HG02852 (cell line): ENCODE measurements around the gene JUNB.
"Not testable (repeated sequence)": the region's sequence is repeated elsewhere in the genome, so short reads cannot be mapped to it uniquely, and the experiment has no call there.

ENCODE experiments used
- ATAC-seq: cut with Tn5 transposase; IDR thresholded peaks from one replicate; pipeline ENCODE4 v1.9.1; 2021; ENCODE audit warnings: mild to moderate bottlenecking, moderate library complexity; ENCODE audit not compliant: unreplicated experiment

The JUNB gene

DNA sequence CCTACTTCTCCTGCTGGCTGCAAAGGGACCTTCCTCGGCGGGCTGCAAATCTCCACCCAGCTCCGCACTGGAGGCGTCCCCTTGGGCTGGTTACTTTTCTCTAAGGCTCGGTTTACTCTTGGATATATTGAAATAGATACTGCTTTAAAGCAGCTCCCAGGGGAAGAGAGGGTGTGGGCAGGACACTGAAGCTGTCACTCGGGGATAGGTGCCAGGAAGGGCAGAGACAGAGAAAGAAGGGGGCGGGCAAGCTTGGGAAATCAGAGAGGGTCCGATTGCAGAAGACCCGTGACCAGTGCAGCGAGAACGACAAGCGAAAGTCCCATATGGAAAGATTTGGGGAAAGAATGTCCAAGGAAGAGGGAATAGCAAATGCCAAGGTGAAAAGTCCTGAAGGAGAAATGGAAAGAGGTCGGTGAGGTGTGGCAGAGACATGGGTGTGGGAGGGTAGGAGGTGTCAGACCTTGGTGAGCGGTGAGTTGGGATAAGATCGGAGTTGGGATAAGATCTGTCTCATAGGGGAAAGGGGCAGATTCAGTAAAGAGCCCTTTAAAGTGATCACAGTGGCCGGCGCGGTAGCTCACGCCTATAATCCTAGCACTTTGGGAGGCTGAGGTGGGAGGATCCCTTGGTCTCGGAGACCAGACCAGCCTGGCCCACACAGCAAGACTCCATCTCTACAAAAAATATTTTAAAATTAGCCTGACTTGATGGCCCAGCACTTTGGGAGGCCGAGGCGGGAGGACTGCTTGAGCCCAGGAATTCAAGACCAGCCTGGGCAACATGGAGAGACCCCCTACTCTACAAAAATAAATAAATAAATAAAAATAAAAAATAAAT, 11.2 kb downstream of the JUNB start:
- ATAC-seq, result no peak

DNA sequence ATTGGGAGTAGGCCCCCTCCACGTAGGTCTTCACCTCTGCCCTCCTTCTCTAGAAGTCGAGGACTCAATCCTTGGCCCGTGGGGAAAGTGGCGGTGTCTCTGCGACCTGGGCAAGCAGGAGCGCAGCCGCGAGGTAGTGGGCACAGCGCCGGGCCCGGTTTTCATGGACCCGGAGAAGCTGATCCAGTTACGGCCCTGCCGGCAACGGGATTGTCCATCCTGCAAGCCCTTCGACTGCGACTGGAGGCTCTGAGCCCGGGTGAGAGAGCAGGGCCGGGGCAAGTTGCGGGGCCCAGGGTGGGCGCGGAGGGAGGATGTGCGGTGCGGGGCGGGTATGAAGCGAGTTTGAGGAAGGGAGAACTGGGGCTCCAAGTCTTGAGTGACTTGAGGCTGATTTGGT, 12.8 kb downstream of the JUNB start:
- ATAC-seq, result no peak

DNA sequence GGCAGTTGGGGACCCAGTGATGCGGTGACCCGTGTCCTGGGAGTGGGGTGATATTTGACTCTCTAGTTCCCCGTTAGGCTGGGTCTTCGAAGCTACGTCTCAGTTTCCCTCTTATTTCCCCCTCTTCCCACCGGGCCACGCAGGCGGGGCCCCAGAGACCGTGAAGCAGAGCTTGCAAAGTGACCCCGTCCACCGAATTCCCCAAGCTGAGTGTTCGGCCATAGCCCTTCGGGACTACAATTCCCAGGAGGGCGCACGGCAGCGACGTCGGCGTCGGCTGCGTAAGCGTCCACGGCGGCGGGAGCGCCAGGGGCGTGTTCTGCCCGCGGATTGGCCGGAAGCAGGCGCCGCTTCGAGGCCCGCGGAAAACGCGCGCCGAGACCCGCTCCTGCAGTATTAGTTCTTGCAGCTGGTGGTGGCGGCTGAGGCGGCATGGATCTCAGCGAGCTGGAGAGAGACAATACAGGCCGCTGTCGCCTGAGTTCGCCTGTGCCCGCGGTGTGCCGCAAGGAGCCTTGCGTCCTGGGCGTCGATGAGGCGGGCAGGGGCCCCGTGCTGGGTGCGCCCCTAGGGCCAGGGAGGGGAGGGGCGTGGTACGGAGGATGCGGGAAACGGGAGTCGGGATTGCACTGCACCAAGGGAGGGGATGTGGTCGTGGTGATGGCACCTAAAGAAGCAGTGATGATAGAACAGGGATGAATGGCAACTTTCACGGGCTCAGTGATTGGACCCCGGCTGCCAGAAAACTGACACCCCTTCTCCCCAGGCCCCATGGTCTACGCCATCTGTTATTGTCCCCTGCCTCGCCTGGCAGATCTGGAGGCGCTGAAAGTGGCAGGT, 15.2 kb downstream of the JUNB start, which contains the start of gene RNASEH2A:
Gene RNASEH2A, plus strand, starts transcription at position 343 of the 840 bp plus-strand sequence. Its CDS starts 90 bp downstream, at position 433.
- peak; percentile 80 for ATAC-seq

- ATAC-seq, result no peak
These were observed 23.8 kb downstream of the JUNB start for GRCh38 chr19:12815088-12815487.

DNA sequence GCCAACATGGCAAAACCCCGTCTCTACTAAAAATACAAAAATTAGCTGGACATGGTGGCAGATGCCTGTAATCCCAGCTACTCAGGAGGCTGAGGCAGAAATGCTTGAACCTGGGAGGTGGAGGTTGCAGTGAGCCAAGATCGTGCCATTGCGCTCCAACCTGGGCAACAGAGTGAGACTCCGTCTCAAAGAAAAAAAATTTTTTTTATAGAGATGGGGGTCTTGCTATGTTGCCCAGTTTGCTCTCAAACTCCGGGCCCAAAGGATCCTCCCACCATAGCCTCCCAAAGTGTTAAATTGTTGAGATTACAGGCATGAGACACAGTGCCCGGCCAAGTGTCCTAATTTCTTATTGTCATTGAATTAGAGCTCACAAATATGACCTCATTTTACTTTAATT, 25.9 kb downstream of the JUNB start:
- ATAC-seq, result not testable (repeated sequence)

DNA sequence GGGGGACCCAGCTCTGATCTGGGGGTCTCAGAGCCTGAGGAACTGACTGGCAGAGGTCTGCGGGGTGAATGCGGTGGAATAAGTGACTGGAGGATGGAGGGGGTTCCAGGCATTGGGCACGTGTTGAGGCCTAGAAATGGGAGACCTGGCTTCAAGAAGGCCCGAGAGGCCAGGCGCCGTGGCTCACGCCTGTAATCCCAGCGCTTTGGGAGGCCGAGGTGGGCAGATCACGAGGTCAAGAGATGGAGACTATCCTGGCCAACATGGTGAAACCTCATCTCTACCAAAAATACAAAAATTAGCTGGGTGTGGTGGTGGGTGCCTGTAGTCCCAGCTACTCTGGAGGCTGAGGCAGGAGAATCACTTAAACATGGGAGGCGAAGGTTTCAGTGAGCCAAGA, 26.5 kb downstream of the JUNB start:
- not testable (repeated sequence) for ATAC-seq

GRCh38 chr19:12821761-12822160, 30.5 kb downstream of the JUNB start:
- ATAC-seq, result no peak

GRCh38 chr19:12825254-12826131, 34.2 kb downstream of the JUNB start:
- no peak for ATAC-seq

DNA sequence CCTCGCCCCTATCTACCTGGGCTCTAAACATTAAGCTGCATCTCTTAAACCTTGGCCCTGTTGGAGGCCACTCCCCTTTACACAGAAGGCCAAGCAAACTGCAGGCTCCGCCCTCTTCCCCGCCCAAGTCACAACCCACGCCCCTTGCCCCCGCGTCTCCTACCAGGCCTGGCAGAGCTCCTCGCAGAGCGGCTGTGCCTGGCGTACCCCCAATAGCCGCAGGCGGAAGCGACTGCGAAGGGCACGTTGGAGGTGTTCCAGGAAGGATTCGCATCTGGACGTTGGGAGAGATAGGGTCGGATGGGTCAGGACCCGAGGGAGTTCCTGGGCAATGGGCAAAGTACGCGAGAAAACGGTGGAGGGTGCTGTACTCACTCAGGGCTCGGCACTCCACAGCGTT, 37.2 kb downstream of the JUNB start:
- ATAC-seq, result no peak

- no peak for ATAC-seq
These were observed 42.1 kb downstream of the JUNB start for GRCh38 chr19:12833418-12833737.

- no peak for ATAC-seq
These were observed 42.7 kb downstream of the JUNB start for GRCh38 chr19:12833738-12834565.

DNA sequence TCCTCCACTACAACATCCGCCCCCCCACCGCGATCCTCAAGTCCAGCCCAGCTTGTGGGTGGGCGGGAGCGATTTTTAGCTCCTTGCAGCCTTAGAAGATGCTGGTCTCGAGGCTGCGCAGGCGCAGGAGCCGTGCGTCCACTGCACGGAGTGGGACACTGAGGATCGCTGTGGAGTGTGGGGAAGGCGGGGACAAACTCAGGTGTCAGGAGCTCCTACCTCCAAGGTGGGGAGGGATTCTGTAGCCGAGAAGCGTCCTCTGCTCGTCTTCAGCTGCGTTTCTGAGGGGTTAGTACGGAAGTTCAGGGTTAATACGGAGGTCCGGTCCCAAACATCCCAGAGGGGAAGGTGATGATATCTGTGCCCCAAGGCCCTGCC, 43.3 kb downstream of the JUNB start, which contains the start of gene RTBDN:
Gene RTBDN, minus strand, starts transcription at position 14 of the 378 bp plus-strand sequence. CDS start 4,600 bp downstream, outside the sequence.
- no peak for ATAC-seq

DNA sequence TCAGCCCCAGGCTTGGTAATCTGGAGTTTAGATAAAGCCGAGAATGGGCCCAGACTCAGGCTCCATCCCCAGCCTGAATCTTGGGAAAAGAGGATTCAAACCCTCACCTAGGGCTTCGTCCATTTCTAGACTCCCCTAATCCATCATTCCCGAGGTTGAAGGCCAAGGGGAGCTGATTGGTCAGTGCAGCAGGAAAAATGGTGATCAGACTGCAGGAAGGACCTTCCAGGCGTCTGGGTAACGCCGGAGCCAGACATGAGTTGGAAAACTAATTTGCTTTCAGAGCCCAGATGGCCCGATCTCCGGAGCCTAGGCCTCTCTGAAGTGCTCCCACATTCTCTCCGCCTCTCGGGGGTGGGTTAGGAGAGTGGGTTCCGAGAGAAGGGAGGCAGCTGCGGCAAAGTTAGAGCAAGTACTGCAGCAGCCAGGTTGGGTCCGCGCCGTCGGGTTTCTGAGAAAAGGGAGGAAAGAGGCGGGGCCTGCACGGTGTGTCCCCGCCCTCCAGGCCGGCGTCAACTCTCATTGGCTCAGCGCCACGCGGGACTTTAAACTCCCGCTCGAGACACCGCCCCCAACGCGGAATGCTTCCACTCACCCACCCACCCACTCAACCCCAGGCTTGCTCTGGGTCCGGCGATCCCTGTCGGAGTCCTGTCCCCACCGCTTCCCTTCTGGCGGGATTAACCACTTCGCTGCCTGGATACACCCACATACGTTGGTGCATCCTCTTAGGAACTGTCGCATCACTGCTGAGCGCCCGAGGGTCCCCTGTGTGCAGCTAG, 43.9 kb downstream of the JUNB start:
- no peak for ATAC-seq

GRCh38 chr19:12836529-12836863, 45.2 kb downstream of the JUNB start:
- no peak for ATAC-seq

- ATAC-seq, result no peak
These were observed 45.9 kb downstream of the JUNB start for GRCh38 chr19:12837225-12837624.

- ATAC-seq, result no peak
These were observed 47.0 kb downstream of the JUNB start, which contains the start of gene MAST1 for GRCh38 chr19:12838182-12838885. MAST1 (plus strand) TSS chr19:12838515; CDS start chr19:12838573, 58 bp downstream.

DNA sequence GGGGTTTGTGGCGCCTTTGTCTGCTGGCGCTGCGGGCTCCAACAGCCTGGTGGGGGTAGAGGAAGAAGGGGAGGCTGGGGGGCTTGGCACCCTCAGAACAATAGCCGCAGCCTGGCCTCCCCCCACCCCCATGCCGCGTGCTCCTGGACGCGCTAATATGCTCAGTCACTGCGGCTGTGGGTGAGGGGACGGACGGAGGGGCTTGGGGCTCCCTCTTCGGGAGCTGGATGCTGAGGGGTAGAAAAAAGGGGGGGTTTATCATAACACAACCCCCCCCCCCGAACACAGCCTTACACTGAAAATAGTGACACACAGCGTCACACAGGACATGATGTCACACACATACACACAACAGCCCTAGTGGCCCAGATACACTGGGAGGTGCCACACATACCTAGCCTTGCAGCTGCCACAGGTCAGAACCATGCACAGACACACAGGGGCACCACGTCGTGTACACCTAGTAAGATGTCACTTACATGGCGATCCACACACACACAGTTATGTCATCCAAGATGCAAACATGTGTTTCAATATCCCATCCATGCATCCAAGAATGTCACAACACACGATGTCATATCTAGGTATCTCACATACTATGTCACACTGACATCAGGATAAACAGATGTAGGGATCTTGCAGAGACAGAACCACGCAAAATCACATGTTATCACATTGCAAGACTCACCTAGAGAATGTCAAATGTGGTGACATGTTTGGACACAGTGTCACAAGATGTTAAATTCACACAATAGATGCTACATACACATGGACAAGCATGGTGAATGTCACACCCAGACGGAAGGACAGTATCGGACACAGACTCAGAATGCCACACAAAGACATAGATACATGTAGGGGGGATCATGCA, 47.8 kb downstream of the JUNB start:
- ATAC-seq, result no peak
